Panc1 (cell line): ENCODE data around the gene KRTAP19-8. TPM values are rescaled to one million over a fixed set of nuclear protein-coding genes. Genes with fewer than 3 reads are reported as not detected.

Source experiments
- ATAC-seq: fragments of 200-7000 bp; cut with Tn5 transposase; 2 replicates; pipeline ENCODE4 v1.9.1; 2020; ENCODE audit warnings: mild to moderate bottlenecking, moderate library complexity
- Bru-seq: library from RNA; stranded (reverse); fragments of 400-500 nt; gene quantifications from one replicate; lab custom pipeline; 2021; lab: Mats Ljungman, UMichigan
- BruChase-seq, 2 experiments: library from RNA; stranded (reverse); fragments of 400-500 nt; gene quantifications; one replicate each; lab custom pipeline; 2021; lab: Mats Ljungman, UMichigan
- BruUV-seq: library from RNA; stranded (reverse); fragments of 400-500 nt; replicated peaks from 2 replicates; lab custom pipeline; 2021; lab: Mats Ljungman, UMichigan
- CTCF ChIA-PET: fragments of 300-600 bp; sonication (Branson Sonifier 250); formaldehyde crosslinking; loops from one replicate; lab custom pipeline; 2022; ENCODE audit warnings: antibody characterized with exemption; lab: Charles Lee
- POLR2A ChIA-PET: fragments of 300-600 bp; sonication (Branson Sonifier 250); formaldehyde crosslinking; loops from one replicate; lab custom pipeline; 2022; ENCODE audit warnings: antibody characterized with exemption; lab: Charles Lee
- DNase-seq: peaks from one replicate; pipeline ENCODE4 v3.0.0-alpha.2; 2010; ENCODE audit warnings: low read depth, low spot score
- H3K27ac ChIP-seq: 2 replicates; pipeline ENCODE4 v1.5.1; 2011; ENCODE audit warnings: mild to moderate bottlenecking, low read length, inconsistent platforms
- H3K27me3 ChIP-seq: fragments of 200-500 bp; sonication (Bioruptor generic); 2 replicates; pipeline ENCODE4 v1.6.0; 2014; ENCODE audit warnings: low read length, inconsistent platforms; ENCODE audit not compliant: control insufficient read depth, insufficient read depth
- H3K36me3 ChIP-seq: fragments of 200-500 bp; sonication (Bioruptor generic); 2 replicates; pipeline ENCODE4 v1.5.1; 2014; ENCODE audit warnings: inconsistent platforms, mild to moderate bottlenecking, low read length, moderate library complexity; ENCODE audit not compliant: control insufficient read depth, insufficient read depth
- H3K4me1 ChIP-seq: 2 replicates; pipeline ENCODE4 v1.5.1; 2011; ENCODE audit warnings: inconsistent platforms, mild to moderate bottlenecking, low read length, moderate library complexity; ENCODE audit not compliant: control insufficient read depth, insufficient read depth
- H3K4me3 ChIP-seq, 2 experiments: 2 replicates each; pipeline ENCODE4 v1.5.1; 2011 to 2012; ENCODE audit warnings: low read depth in 2 of 2, low read length in 2 of 2, mild to moderate bottlenecking in 2 of 2, inconsistent platforms in 1 of 2, moderate library complexity in 1 of 2
- H3K9me3 ChIP-seq: fragments of 200-500 bp; sonication (Bioruptor generic); 2 replicates; pipeline ENCODE4 v1.5.1; 2014; ENCODE audit warnings: low read depth, mild to moderate bottlenecking, inconsistent platforms, low read length, moderate library complexity; ENCODE audit not compliant: control insufficient read depth, insufficient read depth
- POLR2AphosphoS5 ChIP-seq: IDR thresholded peaks from 2 replicates; pipeline ENCODE4 v1.6.1; 2012; ENCODE audit warnings: mild to moderate bottlenecking, low read depth, low read length, moderate library complexity
- SIN3A ChIP-seq: IDR thresholded peaks from 2 replicates; pipeline ENCODE4 v1.6.1; 2012; ENCODE audit warnings: low read depth, mild to moderate bottlenecking, low read length, moderate library complexity, borderline replicate concordance; ENCODE audit not compliant: insufficient read depth
- TCF7L2 ChIP-seq: IDR thresholded peaks from 2 replicates; pipeline ENCODE4 v1.6.1; 2011; ENCODE audit warnings: mild to moderate bottlenecking, low read depth, low read length, inconsistent platforms
- in situ Hi-C: cut with HindIII; loops from 2 replicates; pipeline ENCODE4 v1.10.0; 2016; ENCODE audit warnings: low sequenced_read_pairs, low pct_unique_long_range_greater_than_20kb
- intact Hi-C: fragments of 100-400 bp; cut with micrococcal nuclease; formaldehyde crosslinking; loops from one replicate; pipeline ENCODE4 v1.10.0; 2022; ENCODE audit not compliant: unreplicated experiment
- long read RNA-seq: library from polyadenylated mRNA; unstranded; transcript quantifications from one replicate; pipeline ENCODE4 v2.0.0, GENCODE V29; 2021; ENCODE audit not compliant: unreplicated experiment
- polyA plus RNA-seq: library from polyadenylated mRNA; unstranded; fragments of >200 nt; gene quantifications from one replicate; pipeline ENCODE4 v1.2.1, GENCODE V29; 2012; ENCODE audit warnings: missing spikeins; ENCODE audit not compliant: insufficient read length
- total RNA-seq: library from RNA; stranded (reverse); gene quantifications from one replicate; pipeline ENCODE4 v1.2.1, GENCODE V29; 2021; ENCODE audit not compliant: unreplicated experiment
- TF ChIP-seq, protein P1 (sequence below): fragments of 450-650 bp; IDR thresholded peaks from 2 replicates; pipeline ENCODE4 v1.5.1; 2017; ENCODE audit warnings: mild to moderate bottlenecking
- TF ChIP-seq, protein P2 (sequence below), 2 experiments: IDR thresholded peaks; 2 replicates each; pipeline ENCODE4 v1.6.1; 2011 to 2012; ENCODE audit warnings: low read depth in 2 of 2, control low read depth in 1 of 2, low read length in 1 of 2, mild to moderate bottlenecking in 1 of 2, moderate library complexity in 1 of 2; ENCODE audit not compliant: insufficient read depth in 1 of 2

Gene KRTAP19-8
- total RNA-seq (not detected), Bru-seq, nascent RNA (not detected), BruChase-seq, experiment 1, labeled RNA remaining after a 2-hour chase (not detected), BruChase-seq, experiment 2, labeled RNA remaining after a 6-hour chase (not detected)
- not detected for polyA plus RNA-seq
- long read RNA-seq = 0 reads

GRCh38 chr21:31038376-31038775 lies at the start of gene KRTAP19-8:
TSS of gene KRTAP19-8 (minus strand) at chr21:31038476. CDS start at chr21:31038443, 33 bp downstream.
- H3K27ac ChIP-seq = no peak within 1 kb of the TSS
- no peaks in the 10 kb centered on the region for H3K27me3 ChIP-seq
- H3K36me3 ChIP-seq = no peaks in the 10 kb centered on the region
- in situ Hi-C loops (no loop called here), intact Hi-C loops (no loop called here)
- CTCF ChIA-PET = interaction anchor here (0.6 kb wide), 1 partner anchor 1043 kb away, joined by 6 read pairs; no protein-coding TSS in a partner anchor
- ATAC-seq = no peak
- no peaks in the 10 kb centered on the region for H3K4me1 ChIP-seq
- TF ChIP-seq SIN3A (no peak), TCF7L2 (no peak)
- TF ChIP-seq, protein P1, sequence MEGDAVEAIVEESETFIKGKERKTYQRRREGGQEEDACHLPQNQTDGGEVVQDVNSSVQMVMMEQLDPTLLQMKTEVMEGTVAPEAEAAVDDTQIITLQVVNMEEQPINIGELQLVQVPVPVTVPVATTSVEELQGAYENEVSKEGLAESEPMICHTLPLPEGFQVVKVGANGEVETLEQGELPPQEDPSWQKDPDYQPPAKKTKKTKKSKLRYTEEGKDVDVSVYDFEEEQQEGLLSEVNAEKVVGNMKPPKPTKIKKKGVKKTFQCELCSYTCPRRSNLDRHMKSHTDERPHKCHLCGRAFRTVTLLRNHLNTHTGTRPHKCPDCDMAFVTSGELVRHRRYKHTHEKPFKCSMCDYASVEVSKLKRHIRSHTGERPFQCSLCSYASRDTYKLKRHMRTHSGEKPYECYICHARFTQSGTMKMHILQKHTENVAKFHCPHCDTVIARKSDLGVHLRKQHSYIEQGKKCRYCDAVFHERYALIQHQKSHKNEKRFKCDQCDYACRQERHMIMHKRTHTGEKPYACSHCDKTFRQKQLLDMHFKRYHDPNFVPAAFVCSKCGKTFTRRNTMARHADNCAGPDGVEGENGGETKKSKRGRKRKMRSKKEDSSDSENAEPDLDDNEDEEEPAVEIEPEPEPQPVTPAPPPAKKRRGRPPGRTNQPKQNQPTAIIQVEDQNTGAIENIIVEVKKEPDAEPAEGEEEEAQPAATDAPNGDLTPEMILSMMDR = no peak
- TF ChIP-seq, protein P2, sequence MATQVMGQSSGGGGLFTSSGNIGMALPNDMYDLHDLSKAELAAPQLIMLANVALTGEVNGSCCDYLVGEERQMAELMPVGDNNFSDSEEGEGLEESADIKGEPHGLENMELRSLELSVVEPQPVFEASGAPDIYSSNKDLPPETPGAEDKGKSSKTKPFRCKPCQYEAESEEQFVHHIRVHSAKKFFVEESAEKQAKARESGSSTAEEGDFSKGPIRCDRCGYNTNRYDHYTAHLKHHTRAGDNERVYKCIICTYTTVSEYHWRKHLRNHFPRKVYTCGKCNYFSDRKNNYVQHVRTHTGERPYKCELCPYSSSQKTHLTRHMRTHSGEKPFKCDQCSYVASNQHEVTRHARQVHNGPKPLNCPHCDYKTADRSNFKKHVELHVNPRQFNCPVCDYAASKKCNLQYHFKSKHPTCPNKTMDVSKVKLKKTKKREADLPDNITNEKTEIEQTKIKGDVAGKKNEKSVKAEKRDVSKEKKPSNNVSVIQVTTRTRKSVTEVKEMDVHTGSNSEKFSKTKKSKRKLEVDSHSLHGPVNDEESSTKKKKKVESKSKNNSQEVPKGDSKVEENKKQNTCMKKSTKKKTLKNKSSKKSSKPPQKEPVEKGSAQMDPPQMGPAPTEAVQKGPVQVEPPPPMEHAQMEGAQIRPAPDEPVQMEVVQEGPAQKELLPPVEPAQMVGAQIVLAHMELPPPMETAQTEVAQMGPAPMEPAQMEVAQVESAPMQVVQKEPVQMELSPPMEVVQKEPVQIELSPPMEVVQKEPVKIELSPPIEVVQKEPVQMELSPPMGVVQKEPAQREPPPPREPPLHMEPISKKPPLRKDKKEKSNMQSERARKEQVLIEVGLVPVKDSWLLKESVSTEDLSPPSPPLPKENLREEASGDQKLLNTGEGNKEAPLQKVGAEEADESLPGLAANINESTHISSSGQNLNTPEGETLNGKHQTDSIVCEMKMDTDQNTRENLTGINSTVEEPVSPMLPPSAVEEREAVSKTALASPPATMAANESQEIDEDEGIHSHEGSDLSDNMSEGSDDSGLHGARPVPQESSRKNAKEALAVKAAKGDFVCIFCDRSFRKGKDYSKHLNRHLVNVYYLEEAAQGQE (IDR thresholded peaks at IDR 0.05; ENCODE audit: insufficient read depth in 1 of 2, low read depth in 2 of 2, low read length in 1 of 2) = no peak
- no peaks in the 10 kb centered on the region for H3K9me3 ChIP-seq
- POLR2A ChIA-PET = no interaction called here
- no peak within 1 kb of the TSS for H3K4me3 ChIP-seq
- no TSS peak for BruUV-seq
- DNase-seq = no peak

DNA sequence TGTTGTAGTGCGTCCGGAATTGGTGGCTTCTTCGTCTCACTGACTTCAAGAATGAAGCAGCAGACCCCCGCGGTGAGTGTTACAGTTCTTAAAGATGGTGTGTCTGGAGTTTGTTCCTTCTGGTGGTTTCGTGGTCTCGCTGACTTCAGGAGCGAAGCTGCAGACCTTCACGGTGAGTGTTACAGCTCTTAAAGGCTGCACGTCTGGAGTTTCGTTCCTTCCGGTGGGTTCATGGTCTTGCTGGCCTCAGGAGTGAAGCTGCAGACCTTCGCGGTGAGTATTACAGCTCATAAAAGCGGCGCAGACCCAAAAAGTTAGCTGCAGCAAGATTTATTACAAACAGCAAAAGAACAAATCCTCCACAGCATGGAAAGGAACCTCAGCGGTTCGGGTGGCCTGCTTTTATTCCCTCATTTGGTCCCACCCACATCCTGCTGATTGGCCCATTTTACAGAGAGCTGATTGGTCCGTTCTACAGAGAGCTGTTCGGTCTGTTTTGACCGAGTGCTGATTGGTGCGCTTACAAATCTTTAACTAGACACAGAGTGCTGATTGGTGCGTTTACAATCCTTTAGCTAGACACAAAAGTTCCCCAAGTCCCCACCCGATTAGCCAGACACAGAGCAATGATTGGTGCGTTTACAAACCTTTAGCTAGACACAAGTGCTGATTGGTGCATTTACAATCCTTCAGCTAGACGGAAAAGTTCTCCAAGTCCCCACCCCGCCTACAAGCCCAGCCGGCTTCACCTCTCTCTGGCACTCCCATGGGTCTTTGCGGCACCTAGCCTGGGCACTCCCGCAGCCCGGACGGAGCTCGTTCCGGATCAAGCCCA lies 49.6 kb upstream of the KRTAP19-8 start:
- no peak for TF ChIP-seq POLR2AphosphoS5
- TF ChIP-seq TCF7L2 = no peak
- Histone ChIP-seq H3K36me3 (no peaks in the 10 kb centered on the region), H3K27ac (no peak overlapping the region), H3K27me3 (no peaks in the 10 kb centered on the region), H3K4me1 (no peaks in the 10 kb centered on the region), H3K9me3 (no peaks in the 10 kb centered on the region), H3K4me3 (no peak overlapping the region)
- BruUV-seq = no TSS peak
- intact Hi-C loops (no loop called here), in situ Hi-C loops (no loop called here)
- DNase-seq (no peak), ATAC-seq (no peak)
- POLR2A ChIA-PET = no interaction called here
- CTCF ChIA-PET = no interaction called here
